Left hindlimb (tissue), 1 donor: ENCODE data around the gene SLC6A12.
"Not testable (repeated sequence)": the region's sequence is repeated elsewhere in the genome, so short reads cannot be mapped to it uniquely, and the experiment has no call there.

Source experiments
- DNase-seq: peaks from one replicate; pipeline ENCODE4 v3.0.0-alpha.2; 2018

The SLC6A12 gene

DNA sequence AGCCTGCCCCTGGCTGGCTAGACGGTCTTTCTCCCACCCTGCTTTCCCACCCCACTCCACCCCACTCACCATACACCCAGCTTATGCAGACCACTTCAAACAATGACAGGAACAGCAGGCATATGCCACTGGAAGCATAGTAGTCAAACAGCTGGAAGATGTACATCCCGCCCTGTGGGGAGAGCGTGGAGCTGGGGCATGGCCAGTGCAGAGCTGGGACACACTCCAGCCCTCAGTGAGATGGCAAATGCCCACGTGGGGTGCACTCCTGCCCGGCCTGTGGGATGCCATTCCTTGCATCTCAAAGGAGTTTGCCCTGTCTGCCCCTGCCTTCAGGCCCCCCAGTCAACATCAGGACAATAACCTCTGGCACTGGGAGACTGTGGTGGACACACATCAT, 18.8 kb downstream of the SLC6A12 start:
- DNase-seq: no peak

DNA sequence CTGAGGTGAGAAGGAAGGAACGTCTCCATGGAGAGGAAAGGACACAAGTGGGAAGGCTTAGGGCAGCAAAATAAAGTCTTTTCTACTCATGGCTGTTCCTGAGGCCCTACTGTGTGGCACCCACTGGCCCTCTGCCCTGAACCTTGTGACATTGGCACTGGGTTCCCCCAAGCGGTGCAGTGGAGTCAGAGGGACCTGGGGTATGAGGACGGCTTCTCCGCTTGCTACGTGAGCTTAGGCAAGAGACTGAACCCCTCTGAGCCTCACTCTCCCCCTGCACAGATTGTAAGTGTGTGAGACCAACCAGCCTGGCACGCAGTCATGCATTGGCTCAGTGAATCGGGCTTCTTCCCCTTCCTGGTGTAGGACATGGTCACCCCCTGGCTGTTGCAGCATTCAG, 19.7 kb downstream of the SLC6A12 start:
- DNase-seq: no peak

DNA sequence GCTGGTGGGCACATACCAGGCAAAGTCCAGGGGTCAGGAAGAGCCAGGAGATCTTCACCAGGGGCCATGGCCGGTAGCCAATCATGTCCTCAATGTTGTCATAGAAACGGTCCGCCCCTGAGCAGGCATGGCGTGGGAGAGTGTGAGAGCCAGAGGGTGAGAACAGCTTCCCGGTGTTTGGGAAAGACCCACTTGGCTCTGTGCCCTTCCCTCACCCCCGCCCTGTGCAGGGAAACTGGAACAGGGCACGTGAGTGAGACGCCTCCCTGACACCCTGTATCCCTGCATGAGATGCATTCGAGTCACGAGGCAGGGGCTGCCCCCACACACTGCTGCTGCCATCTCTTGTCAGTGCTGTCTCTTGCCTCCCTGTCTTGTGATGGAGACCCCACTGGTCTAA, 20.7 kb downstream of the SLC6A12 start:
- no peak for DNase-seq

DNA sequence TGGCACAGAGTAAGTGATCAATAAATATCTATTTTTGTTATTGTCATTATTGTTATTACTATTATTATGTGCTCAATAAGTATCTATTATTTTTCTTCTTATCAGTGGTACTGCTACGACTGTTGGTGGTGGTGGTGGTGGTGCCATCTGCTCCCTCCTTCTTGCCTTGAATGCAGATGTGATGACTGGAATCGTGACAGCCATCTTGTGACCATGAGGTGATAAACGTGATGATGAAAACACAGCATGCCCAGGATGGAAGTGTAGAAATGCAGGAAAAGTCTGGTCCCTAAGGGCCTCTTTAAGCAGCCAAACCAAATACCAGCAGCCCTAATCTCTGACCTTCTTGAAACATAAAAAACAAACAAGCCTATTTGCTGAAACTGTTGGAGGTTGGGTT, 22.4 kb downstream of the SLC6A12 start:
- no peak for DNase-seq

DNA sequence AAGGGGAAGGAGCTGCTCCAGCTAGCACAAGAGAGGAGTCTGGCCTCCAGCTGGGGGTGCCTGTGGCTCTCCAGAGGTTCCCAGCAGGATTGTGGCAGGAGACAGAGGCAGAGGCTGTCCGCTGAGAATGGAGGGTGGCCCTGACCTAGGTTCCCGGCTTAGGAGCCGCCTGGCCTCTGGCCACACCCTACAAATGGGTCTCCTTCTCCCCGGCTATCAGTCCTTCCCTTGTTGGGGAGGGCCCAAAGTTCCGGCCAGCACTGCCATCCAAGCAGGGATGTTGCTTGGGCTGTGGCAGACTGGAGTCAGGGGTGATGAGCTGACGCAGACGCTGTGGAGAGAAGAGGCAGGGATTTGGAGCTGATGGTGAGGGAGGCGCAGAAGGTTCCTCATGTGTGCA, 23.1 kb downstream of the SLC6A12 start:
- DNase-seq: no peak

DNA sequence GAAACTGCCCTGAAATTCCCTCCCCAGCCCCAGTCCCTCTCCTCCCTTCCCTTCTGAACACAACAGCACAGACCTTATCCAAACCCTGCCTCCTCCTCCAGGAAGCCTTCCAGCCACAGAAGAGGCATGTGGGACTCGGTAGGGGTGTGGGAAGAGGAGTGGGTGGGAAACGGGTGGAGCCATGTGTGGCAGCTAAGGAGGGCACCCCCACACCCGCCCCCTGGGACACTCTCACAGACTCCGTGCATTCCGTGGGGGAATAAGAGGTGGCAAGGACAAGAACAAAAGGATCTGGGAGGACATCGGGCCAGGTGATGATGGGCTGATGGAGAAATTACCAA, 24.4 kb downstream of the SLC6A12 start:
- no peak for DNase-seq

DNA sequence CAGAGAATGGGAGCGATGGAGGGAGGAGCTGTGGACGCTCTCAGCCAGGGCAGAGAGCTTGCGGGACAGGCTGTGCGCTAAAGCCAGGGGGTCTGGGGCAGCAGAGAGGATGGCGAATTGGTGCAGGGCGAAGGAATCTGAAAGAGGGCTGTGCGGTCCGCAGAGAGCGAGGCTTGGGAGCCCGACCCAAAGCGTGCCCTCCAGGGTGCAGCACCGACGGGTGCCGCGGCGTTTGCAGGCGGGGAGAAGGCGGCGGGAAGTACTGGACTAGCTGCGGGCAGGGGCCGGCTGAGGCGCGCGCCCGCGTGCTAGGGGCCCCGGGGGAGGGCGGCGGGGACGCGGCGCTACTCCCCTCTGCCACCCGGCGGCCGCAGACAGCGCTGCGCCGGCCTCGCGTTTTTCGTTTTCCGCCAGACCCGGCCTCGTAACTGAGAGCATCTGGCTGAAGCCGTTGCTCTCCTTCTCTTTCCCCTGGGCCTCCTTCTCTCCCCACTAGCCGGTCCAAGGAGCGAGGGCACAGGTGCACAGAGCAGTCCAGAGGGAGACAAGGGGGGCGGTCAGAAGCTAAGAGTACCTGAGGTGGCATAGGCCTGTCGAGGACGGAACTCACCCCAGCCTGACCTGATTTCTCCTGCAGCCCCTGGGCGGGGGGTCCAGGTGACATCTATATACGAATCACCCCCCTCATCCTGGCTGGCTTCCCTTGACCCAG, 24.9 kb downstream of the SLC6A12 start:
- DNase-seq: peak; percentile 67

DNA sequence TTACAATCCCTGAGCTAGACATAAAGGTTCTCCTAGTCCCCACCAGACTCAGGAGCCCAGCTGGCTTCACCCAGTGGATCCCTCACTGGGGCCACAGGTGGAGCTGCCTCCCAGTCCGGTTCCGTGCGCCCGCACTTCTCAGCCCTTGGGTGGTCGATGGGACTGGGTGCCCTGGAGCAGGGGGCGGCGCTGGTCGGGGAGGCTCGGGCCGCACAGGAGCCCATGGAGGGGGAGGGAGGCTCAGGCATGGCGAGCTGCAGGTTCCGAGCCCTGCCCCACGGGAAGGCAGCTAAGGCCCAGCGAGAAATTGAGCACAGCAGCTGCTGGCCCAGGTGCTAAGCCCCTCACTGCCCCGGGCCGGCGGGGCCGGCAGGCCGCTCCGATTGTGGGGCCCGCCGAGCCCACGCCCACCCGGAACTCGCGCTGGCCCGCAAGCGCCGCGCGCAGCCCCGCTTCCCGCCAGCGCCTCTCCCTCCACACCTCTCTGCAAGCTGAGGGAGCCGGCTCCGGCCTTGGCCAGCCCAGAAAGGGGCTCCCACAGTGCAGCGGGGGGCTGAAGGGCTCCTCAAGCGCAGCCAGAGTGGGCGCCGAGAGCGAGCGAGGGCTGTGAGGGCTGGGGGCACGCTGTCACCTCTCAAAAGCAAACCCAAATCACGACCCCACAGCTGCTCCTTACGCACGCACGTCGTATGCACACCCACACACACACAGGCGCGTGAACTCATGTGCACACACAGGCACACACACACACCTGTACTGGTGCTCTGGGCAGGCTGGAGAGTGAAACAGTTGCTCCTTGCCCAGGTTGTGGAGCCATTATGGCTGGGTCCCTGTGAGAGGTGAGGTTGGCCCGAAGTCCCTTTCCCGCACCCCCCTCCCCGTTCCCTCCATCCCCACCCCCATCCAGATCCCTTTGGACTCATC, 25.7 kb downstream of the SLC6A12 start:
- not testable (repeated sequence) for DNase-seq

DNA sequence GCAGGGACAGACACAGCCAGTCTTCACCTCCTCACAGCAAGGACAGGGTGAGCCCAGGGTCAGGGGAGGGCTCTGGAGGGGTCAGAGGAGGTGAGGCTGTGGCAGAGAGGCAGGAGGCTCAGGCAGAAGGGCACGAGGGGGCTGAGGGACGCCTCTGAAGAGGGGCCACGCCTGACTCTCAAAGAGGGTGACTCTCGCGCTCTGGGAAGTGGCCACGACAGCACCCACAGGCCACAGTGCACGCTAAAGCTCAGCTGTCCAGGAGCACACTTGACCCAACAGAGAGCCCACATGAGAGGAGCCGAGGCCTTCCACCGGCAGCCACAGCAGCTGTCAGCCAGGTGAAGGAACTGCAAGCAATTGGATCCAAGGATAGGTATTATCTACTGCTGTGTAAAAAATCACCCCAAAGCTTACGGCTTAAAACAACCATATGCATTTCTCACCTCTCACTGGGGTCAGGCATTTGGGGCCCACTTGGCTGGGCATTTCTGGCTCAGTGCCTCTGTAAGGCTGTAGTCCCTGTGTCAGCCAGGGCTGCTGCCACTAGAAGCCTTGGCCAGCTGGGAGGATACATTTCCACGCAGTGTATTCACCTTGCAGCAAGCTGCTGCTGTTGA, 27.8 kb downstream of the SLC6A12 start:
- no peak for DNase-seq

DNA sequence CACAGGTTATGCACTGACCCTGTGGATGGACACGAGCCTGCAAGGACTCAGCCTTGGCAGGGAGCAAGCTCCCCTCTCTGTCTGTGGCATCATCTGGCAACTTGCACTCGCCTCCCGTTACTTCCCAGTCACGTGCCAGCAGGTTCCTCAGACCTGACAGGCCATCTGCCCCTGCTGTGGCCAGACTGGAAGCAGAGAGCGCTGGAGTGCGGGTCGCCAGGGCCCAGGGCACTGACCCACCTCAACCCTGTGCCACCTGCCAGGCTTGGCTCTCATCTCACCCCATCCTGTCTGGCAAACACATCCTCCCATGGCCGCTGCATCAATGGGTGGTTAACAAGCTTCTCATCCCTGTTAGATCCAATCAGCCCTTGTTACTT, 28.4 kb downstream of the SLC6A12 start:
- DNase-seq: no peak

DNA sequence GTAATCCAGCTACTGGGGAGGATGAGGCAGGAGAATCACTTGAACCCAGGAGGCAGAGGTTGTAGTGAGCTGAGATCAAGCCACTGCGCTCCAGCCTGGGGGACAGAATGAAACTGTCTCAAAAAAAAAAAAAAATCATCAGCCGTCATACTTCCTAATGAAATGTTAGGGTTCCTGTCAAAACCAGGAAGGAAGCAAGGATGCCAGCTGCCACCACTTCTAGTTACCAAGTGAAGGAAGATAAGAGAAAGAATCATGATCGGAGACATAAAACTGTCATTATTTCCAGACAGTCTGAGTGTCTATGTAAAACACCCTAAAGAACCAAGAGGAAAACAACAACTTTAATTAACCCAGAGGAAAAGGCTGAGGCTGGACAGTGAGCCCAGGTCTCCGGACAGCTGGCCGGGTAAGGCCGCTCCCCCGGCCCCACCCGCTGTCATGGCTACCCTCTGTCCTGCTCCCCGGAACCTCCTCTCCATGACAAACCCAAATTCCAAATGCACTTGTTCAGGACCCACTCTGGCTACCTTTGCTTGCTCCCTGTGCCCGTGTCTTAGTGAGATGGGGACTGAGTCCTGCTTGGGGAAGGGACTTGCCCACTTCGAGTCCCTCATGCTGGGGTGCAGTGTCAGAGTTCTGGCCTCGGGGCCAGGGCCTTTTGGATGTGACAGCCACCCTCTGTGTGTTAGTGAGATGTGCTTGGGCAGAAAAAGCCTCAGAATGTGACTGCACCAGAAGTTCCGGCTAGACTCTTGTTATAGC, 29.0 kb downstream of the SLC6A12 start:
- DNase-seq: no peak

DNA sequence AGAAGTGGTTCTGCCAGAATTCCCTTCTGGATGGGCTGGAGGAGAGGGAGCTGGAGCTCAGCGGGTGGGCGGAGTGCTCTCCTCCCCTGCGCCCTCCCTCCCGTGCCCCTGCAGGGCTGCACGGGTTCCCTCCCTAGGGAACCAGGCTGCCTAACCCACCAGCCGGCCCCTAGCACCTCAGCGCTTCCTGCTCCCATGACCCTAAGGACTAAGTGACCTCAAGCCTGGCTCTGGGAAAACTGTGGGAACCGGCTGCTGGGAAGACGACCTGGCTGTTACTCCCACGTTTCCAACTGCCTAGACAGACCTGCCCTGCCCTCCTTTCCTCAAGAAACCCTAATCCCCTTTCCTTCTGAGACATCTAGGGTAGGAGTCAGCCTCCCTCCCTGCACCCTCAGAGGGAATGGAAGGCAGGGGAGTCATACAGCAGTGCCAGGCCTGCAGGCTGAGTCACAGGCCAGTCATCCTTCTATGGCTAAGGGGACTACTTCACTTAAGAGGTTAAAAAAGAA, 31.5 kb downstream of the SLC6A12 start:
- DNase-seq: peak; percentile 6

DNA sequence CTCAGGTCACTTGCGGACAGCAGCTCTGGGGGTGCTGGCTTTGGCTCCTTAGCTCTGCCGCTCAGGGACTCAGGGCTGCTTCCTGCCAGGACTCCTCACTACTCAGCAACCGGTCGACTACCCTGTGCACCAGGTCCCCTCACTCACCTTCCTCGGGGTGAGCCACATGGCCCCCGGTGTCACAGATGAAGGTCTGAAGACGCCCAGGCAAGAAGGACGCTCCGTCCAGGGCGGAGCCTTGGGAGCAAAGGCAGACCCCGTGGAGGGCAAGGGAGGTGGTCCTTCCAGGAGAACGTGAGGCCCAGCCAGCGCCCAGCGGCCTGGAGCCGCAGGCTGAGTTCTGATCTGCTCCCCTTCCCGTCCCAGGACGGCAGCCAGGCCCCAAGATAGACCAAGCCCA, 32.0 kb downstream of the SLC6A12 start:
- DNase-seq: no peak

DNA sequence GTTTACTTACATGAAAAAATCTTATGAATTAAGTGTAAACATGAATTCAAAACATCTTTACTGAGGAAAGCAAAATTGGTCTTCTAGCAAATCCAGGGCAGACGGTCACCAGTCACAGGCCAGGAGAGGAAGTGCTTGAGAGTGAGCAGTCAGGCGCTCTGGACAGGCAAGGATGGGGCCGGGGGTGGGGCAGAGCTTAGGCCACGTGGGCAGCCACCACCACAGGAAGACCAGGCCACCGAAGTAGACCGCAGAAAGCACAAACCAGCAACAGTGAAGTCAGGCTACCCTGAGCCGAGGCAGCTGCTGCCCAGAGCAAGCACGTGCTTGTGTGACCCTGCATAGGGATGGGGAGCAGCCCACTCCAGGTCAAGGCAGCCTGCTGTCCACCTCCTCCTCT, 33.5 kb downstream of the SLC6A12 start:
- DNase-seq: peak; percentile 73

DNA sequence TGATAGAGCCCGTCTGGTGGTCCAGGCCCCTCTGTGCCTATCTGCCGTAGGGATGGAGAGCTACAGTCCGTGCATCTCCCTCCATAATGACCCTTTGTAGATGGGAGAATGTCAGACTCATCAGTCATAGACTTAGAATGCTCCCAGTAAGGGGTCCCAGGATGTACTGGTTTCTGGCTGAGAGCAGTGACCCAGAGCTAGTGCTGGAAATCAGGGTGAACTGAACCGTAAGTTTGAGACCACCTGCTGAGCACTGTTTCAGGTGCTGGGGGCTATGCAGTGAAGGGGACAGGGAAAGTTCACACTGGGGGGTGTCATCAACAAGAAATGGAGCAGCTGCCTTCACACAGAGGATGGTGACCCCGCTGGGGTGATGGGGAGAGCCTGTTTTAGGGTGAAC, 34.1 kb downstream of the SLC6A12 start:
- no peak for DNase-seq

DNA sequence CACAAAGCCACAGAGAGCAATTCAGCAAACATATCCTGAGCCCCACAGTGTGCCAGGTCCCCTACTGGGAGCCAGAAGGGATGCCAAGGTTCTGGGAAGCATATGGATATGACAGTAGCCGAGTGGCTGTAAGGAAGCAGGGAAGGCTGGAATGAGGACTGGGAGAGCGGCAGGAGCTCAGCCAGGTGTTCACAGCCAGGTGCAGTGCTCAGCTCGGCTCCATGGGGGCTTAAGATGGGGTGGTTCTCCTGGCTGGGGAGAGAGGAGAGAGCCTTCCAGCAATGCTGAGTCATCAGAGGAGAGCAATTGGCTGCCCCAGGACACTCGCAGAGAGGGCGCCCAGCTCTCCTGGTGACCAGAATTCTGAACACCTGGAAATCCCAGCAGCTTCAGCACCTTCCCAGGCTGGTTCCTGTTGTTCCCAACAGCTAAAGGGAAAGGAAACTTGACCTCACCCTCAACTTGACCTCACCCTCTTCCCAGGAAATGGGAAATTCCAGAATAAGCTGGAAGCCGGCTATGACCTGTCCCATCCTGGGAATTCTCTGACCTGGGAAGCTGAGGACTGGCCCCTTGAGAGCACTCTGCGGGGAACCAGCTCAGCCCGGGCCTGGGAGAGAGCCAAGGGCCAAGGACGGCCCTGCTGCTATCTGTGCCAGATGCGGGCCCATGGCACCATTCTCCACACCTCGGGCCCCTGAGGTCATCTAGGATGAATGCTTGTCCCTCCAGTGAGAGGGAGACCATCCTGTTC, 34.6 kb downstream of the SLC6A12 start:
- no peak for DNase-seq

DNA sequence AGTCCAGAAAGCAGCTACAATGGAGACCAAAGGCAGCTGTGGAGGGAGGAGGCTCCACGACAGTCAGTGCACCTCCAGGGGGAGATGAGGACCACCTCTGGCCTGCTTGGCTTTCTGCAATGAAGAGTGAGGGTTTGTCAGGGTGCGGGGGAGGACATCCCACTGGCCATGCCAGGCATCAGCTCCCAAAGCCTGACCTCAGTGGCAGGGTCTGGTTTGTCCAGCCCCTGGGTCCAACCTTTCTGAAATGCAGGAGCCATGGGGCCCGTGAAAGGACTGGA, 35.2 kb downstream of the SLC6A12 start:
- no peak for DNase-seq

DNA sequence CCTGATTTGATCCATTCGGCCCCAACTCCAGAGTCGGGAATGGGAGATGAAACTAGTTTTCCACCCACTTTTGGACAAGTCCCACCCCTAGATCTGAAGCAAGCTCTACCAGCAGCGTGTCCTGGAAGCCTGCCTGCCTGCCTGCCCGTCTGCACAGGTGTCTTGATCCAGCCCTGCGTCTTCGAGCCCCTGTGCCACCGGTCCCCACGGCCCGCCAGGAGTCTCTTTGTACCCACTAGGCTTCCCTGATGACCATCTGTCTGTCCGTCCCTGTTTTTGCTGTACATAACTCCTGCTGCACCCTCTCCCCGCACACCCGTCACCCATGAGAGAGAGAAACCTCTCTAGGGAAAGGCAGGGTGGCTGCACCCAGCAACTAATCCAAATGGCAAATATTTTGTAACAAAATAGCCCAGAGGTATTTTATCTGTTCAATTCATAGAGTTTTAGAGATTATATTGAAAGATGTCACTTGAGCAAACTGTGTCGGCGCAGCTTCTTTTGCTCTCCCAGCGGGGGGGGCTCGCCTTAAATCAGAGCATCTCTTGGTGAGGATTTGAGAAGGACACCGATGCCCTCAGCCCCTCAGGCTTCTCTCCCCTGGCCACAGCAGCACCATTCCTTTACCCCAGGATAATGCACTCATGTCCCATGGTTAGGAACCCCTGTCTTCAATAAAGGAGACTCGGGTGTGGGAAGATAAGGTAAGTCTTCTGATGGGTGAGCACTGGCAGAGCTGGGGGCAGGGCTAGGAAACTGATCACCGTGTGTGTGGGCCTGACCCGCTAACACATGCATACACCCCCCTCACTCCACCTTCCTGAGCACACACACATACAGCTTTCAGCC, 35.8 kb downstream of the SLC6A12 start:
- DNase-seq: no peak

DNA sequence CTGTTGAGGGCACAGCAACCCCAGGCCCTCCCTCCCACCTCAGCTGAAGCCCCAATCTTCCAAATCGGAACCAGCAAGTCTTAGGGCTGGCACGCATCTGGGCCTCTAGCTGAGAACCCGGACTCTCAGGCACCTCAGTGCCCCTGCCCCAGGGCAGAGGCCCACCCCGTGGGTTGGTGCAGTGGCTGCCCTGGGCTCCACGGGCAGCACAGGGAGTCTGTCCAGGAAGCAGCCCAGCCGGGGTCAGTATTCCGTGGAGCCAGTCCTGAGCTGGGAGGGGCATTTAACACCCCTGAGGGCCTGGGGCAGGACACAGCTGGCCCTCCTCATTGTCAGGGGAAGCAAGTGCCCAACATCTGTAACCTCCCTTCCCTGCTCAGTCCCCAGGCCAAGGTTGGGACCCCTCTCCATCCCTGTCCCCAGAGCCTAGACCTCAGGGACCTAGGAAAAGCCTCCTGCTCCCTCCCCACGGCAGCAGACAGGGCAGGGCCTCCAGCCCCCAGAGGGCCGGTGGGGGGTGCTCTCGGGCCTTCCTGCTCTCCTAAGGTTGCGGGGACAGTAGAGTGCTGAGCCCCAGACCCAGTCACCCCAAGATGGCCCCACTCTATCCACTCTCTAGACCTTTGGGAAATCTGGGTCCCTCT, 36.5 kb downstream of the SLC6A12 start:
- DNase-seq: no peak

DNA sequence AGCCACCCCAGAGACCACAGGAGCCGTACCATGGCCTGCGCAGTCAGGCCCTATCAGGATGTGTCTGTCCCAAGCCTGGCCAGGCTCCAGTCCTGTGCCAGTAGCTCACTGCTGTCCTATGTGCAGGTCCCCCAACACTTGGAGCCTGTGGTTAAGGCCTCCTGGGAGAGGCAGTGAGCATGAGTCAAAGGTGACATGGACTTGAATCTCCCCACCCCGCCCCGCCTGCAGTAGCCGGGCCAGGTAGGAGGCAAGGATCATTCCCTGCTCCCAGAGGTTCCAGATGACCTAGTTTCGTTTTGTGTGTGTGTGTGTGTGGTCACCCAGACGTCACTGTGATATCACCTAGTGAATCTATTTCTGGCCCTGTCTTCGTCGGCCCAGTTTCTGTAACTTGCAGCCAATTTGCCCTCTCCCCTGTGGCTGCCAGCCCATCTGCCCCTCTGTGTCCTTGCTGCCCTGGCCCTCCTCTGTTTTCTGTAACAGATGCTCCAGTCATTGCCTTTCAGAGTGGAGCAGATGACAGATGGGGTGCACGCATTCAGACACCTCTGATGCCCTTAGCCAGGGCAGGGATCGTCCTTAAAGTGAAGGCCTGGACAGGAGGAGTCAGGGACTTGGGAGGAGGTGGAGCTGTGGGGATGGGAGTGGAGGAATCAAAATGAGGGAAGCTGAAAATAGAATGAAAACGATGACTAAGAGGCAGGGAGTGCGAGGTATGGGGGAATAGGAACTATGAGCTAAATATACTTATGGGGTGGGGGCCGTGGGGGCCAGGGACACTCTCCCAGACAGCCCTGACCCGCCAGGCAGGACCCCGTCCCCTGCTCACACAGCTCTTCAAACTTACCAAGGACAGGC, 37.4 kb downstream of the SLC6A12 start:
- no peak for DNase-seq
